Ovary (tissue), 9 donors: ENCODE results near the gene PALS1. TPM values are rescaled to one million over a fixed set of nuclear protein-coding genes. Genes with fewer than 3 reads are reported as not detected.

ENCODE experiments used
- DNase-seq, 5 donors: peaks; one replicate each; pipeline ENCODE4 v3.0.0-alpha.2; 2019 to 2020
- H3K27ac ChIP-seq, 2 donors: fragments of 200-600 bp; one replicate each; pipeline versions ENCODE4 v1.5.1 to v1.8.0; 2019 to 2022
- H3K27me3 ChIP-seq: fragments of 200-600 bp; one replicate; pipeline ENCODE4 v1.8.0; 2022
- H3K36me3 ChIP-seq: fragments of 200-600 bp; sonication (generic); one replicate; pipeline ENCODE4 v1.5.1; 2019
- H3K4me1 ChIP-seq: one replicate; pipeline ENCODE4 v1.8.1; 2013; ENCODE audit warnings: mild to moderate bottlenecking, moderate library complexity; ENCODE audit not compliant: insufficient read depth
- H3K4me3 ChIP-seq: fragments of 200-600 bp; sonication (generic); one replicate; pipeline ENCODE4 v1.5.1; 2017
- H3K9me3 ChIP-seq, 2 donors: fragments of 200-600 bp in 1 of 2; sonication (generic) in 1 of 2; one replicate each; pipeline versions ENCODE4 v1.5.1 to v1.8.1; 2013 to 2019; ENCODE audit warnings: mild to moderate bottlenecking in 1 of 2, moderate library complexity in 1 of 2
- CTCF ChIP-seq, 3 donors: fragments of 450-650 bp in 2 of 3; fragments of 200-600 bp in 1 of 3; IDR thresholded peaks; one replicate each; pipeline versions ENCODE4 v1.5.1 to v1.8.0; 2016 to 2022; ENCODE audit warnings: antibody characterized with exemption in 3 of 3, mild to moderate bottlenecking in 1 of 3
- EP300 ChIP-seq: sonication (generic); formaldehyde crosslinking; IDR thresholded peaks from one replicate; pipeline ENCODE4 v1.6.1; 2017; ENCODE audit warnings: antibody characterized with exemption
- POLR2A ChIP-seq: fragments of 450-650 bp; IDR thresholded peaks from one replicate; pipeline ENCODE4 v1.6.1; 2017; ENCODE audit warnings: antibody characterized with exemption, mild to moderate bottlenecking, moderate library complexity
- WGBS, 3 donors: extraction: QIAGEN DNeasy Blood & Tissue Kit in 1 of 3; methylation state at CpG; one replicate each; pipeline versions ENCODE4 v1.1.5 to v1.1.7; 2013 to 2017; 5-methylcytosine and 5-hydroxymethylcytosine counted together
- intact Hi-C, 4 donors: fragments of 100-400 bp; cut with DNase I; formaldehyde crosslinking; loops; one replicate each; pipeline versions ENCODE4 v1.11.0 to v1.15.1; 2022 to 2023
- polyA plus RNA-seq, 2 donors: library from polyadenylated mRNA; stranded (reverse); fragments of 200-250 nt in 1 of 2; fragments of 350-450 nt in 1 of 2; fragmentation: Illumina TruSeq in 1 of 2; extraction: RNeasy Lipid Tissue Mini Kit (QIAGEN cat#74804) in 1 of 2; gene quantifications; one replicate each; pipeline ENCODE4 v1.2.3, GENCODE V29; 2013 to 2014
- total RNA-seq, 7 donors: library from RNA; depleted of rRNA in 2 of 7; stranded (reverse); fragments of >200 nt in 2 of 7; fragmentation: NEBNext Ultra II Directional in 3 of 7; extraction: Animal tissue kit (Norgen Biotek cat#: 25700) in 3 of 7; gene quantifications; one replicate each; pipeline versions ENCODE4 v1.1.0 to v1.2.4, GENCODE V29; 2016 to 2023
- donor health status: DM: no; HTN: no; CAD: no; lungs with moderate emphysema.
- donor health status: DM: no; HTN: no; CAD: no.
- donor health status: Bipolar disorder and iron deficiency.
- donor health status: DM: yes; HTN: yes; CAD: no.
- donor health status: DM: no; HTN: no; CAD: no.
- donor health status: DM: yes; HTN: yes; CAD: no.

PALS1 gene
- total and polyA plus RNA-seq, 9 donors, result 4.9 to 15.7 (median 12.2) TPM

- intact Hi-C loops, result no loop called here
- H3K27ac ChIP-seq, result no peak overlapping the region
These were observed 23.9 kb downstream of the PALS1 start for GRCh38 chr14:67265131-67265530.

GRCh38 chr14:67267576-67268328 is 26.5 kb downstream of the PALS1 start:
- DNase-seq, result no peak
- TF ChIP-seq POLR2A (no peak), EP300 (no peak)
- H3K27me3 ChIP-seq, result no peaks in the 10 kb centered on the region
- H3K36me3 ChIP-seq, result no peaks in the 10 kb centered on the region
- peaks cover 2% of the 10 kb centered on the region for H3K4me1 ChIP-seq
- H3K9me3 ChIP-seq, result no peaks in the 10 kb centered on the region
- no peak overlapping the region for H3K27ac ChIP-seq
- H3K4me3 ChIP-seq, result no peak overlapping the region
- intact Hi-C loops, result no loop called here
- WGBS, 3 donors, result 46 to 61% (median 47%) methylated on average over 4 of the region's 4 CpGs

More at GRCh38 chr14:67265131-67265530, 23.9 kb downstream of the PALS1 start:
- TF ChIP-seq POLR2A (no peak), CTCF (IDR thresholded peaks at IDR 0.05) (no peak), EP300 (no peak)
- Histone ChIP-seq H3K4me3 (no peak overlapping the region), H3K36me3 (no peaks in the 10 kb centered on the region), H3K27me3 (no peaks in the 10 kb centered on the region), H3K9me3 (no peaks in the 10 kb centered on the region), H3K4me1 (peaks cover 2% of the 10 kb centered on the region)
- 35 to 55% (median 43%) methylated on average over 2 of the region's 2 CpGs for WGBS, 3 donors
- DNase-seq, result no peak

GRCh38 chr14:67268426-67269150 is 27.4 kb downstream of the PALS1 start:
- H3K4me3 ChIP-seq, result no peak overlapping the region

GRCh38 chr14:67269298-67270060 is 28.2 kb downstream of the PALS1 start:
- H3K36me3 ChIP-seq, result no peaks in the 10 kb centered on the region
- WGBS, 3 donors, result 11 to 17% (median 15%) methylated on average over 4 of the region's 4 CpGs
- peak overlapping the region in 1 of 2 donors; percentile 45 for H3K27ac ChIP-seq
- TF ChIP-seq POLR2A, result no peak
- no peak for TF ChIP-seq EP300
- TF ChIP-seq CTCF (IDR thresholded peaks at IDR 0.05), result no peak
- H3K4me3 ChIP-seq, result no peak overlapping the region
- DNase-seq, result peak in 1 of 5 donors; percentile 23
- H3K27me3 ChIP-seq, result no peaks in the 10 kb centered on the region
- intact Hi-C loops, result no loop called here
- H3K4me1 ChIP-seq, result peaks cover 2% of the 10 kb centered on the region
- H3K9me3 ChIP-seq, result no peaks in the 10 kb centered on the region

More at GRCh38 chr14:67268426-67269150, 27.4 kb downstream of the PALS1 start:
- Histone ChIP-seq H3K4me1 (peaks cover 2% of the 10 kb centered on the region), H3K36me3 (no peaks in the 10 kb centered on the region), H3K27ac (no peak overlapping the region), H3K9me3 (no peaks in the 10 kb centered on the region), H3K27me3 (no peaks in the 10 kb centered on the region)
- no peak for DNase-seq
- intact Hi-C loops, result no loop called here
- WGBS, 3 donors, result 42 to 48% (median 42%) methylated on average over 11 of the region's 11 CpGs
- TF ChIP-seq EP300, result no peak
- TF ChIP-seq CTCF (IDR thresholded peaks at IDR 0.05), result no peak
- TF ChIP-seq POLR2A, result no peak
